Hematopoietic multipotent progenitor cell treated with erythropoietin and hydrocortisone succinate and interleukin-3 and kit ligand, for 4 days (in vitro differentiated cells): ENCODE measurements around the gene LRRN4.

ENCODE experiments used
- DNase-seq: peaks from one replicate; pipeline ENCODE4 v3.0.0-alpha.2; 2015

Gene LRRN4

GRCh38 chr20:6053776-6054688 is at the start of gene LRRN4:
LRRN4 (minus strand) TSS chr20:6054060; CDS start chr20:6052799, 1,261 bp downstream.
- DNase-seq = no peak

- no peak for DNase-seq
Observed at GRCh38 chr20:6103301-6103700, 49.4 kb upstream of the LRRN4 start.

- no peak for DNase-seq
Observed at GRCh38 chr20:6101346-6101745, 47.5 kb upstream of the LRRN4 start.

GRCh38 chr20:6100246-6100645 is 46.4 kb upstream of the LRRN4 start:
- DNase-seq = no peak

GRCh38 chr20:6099819-6100218 is 46.0 kb upstream of the LRRN4 start:
- no peak for DNase-seq

GRCh38 chr20:6095409-6095808 is 41.5 kb upstream of the LRRN4 start:
- DNase-seq = no peak

- no peak for DNase-seq
Observed at GRCh38 chr20:6094565-6094964, 40.7 kb upstream of the LRRN4 start.

- peak; percentile 34 for DNase-seq
Observed at GRCh38 chr20:6094063-6094462, 40.2 kb upstream of the LRRN4 start.

GRCh38 chr20:6091661-6092060 is 37.8 kb upstream of the LRRN4 start:
- no peak for DNase-seq

GRCh38 chr20:6086868-6087267 is 33.0 kb upstream of the LRRN4 start:
- DNase-seq = no peak

GRCh38 chr20:6083926-6084325 is 30.1 kb upstream of the LRRN4 start:
- DNase-seq = no peak

GRCh38 chr20:6081236-6081635 is 27.4 kb upstream of the LRRN4 start:
- no peak for DNase-seq

GRCh38 chr20:6079016-6079415 is 25.2 kb upstream of the LRRN4 start:
- no peak for DNase-seq

- peak; percentile 74 for DNase-seq
Observed at GRCh38 chr20:6075428-6076219, 21.8 kb upstream of the LRRN4 start.

GRCh38 chr20:6074784-6075183 is 20.9 kb upstream of the LRRN4 start:
- DNase-seq = no peak

- DNase-seq = peak; percentile 83
Observed at GRCh38 chr20:6074145-6074561, 20.3 kb upstream of the LRRN4 start.

GRCh38 chr20:6070829-6071695 is 17.2 kb upstream of the LRRN4 start:
- DNase-seq = no peak

- no peak for DNase-seq
Observed at GRCh38 chr20:6069669-6070068, 15.8 kb upstream of the LRRN4 start.

- no peak for DNase-seq
Observed at GRCh38 chr20:6067763-6068318, 14.0 kb upstream of the LRRN4 start.

- DNase-seq = no peak
Observed at GRCh38 chr20:6066582-6066981, 12.7 kb upstream of the LRRN4 start.

GRCh38 chr20:6061544-6061943 is 7.7 kb upstream of the LRRN4 start:
- no peak for DNase-seq

GRCh38 chr20:6060213-6060612 is 6.4 kb upstream of the LRRN4 start:
- no peak for DNase-seq
